Activated CD4-positive, alpha-beta T cell treated with anti-CD3 and anti-CD28 coated beads, Interleukin-10, Interleukin-2, amounts not matched to agents 100 ng/mL and 50 ng/mL, durations not matched to agents 16 hours and 8 hours (primary cell): ENCODE results near the gene ARHGAP26.

ENCODE experiments used
- DNase-seq: peaks from one replicate; pipeline ENCODE4 v3.0.0-alpha.2; 2020

The ARHGAP26 gene

DNA sequence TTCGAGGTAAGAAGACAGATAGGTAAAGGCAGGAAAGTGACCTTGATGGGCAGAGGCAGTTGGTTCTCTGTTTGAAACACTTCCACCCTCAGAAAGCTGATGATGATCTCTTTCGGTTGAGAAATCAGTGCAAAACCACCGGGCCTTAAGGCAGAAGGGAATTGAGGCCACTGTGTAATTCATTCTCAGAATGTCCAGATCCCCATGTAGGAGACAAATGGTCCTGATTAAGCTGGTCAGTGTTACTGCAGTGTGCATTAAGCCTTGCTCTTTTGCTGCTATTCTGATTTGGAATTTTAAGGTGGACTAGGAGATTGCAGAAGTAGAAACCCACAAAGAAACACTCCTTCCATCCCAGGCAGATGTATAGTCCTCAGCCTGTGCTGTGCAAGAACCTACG lies 255.2 kb downstream of the ARHGAP26 start:
- peak; percentile 39 for DNase-seq

DNA sequence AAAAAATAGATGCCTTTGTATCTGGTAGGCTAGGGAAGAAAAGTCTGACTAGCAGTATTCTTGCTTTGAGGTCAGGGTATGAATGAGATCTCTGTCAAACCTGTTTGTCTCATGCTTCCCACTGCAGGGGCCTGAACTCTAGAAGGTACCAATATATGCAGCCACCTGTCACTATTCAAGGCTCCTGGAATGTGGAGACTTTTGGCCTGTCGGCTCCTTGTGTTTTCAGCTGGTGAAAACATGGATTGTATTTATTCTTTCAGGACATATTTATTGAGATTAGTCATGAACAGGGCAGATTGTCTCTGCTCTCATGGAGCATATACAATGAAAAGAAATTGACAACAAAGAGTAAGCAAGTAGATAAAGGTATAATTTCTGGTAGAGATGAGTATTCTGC lies 255.8 kb downstream of the ARHGAP26 start:
- DNase-seq: no peak

- no peak for DNase-seq
These were observed 256.2 kb downstream of the ARHGAP26 start for GRCh38 chr5:143026380-143026779.

- DNase-seq: no peak
These were observed 259.1 kb downstream of the ARHGAP26 start for GRCh38 chr5:143029293-143029692.

DNA sequence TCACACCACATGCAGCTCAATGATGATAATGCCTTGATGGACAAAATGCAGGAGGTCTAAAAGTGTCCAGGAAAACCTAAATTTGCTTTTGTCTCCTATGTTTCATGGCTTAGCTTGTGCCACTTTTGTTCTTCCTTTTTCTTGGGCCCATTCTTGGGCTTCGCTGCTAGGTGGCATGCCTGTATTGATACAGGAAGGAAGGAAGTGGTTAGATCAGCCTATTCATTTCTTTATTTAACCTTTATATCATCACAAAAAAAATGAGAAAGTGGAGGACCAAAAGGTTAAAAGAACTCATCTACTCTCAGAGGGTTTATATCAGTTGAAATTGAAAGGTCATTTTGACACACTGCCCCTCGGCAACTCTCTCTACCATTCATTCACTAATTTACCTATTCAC lies 260.2 kb downstream of the ARHGAP26 start:
- peak; percentile 48 for DNase-seq

GRCh38 chr5:143031781-143032580 lies 261.8 kb downstream of the ARHGAP26 start:
- DNase-seq: no peak

- no peak for DNase-seq
These were observed 262.3 kb downstream of the ARHGAP26 start for GRCh38 chr5:143032581-143032836.

DNA sequence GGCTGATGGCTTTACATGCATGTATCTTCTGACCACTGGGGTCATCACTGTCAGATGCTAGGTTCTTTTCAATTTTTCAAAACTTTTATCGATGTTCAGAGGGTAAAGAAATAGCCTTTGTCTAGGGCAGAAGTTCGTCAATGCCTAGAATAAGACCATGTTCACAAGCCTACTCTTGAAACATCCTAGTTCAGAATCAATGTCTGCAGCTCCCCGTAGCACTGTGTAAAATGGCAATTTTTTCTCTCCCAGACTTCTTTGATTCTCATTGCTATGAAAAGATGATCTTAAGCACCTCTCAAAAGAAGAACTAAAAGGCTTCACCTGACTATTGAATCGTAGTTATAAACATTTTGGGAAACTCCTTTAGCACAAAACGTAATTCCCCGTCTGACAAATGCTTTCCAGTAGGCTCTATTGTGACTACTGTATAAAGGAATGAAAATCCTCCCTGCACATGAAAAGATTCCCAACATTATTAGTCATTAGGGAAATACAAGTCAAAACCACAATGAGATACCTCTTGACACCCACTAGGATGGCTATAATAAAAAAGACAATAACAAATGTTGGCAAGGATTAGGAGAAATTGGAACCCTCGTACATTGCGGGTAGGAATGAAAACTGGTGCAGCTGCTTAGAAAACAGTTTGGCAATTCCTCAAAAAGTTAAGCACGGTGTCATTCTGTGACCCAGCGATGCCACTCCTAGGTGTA lies 263.5 kb downstream of the ARHGAP26 start:
- no peak for DNase-seq

GRCh38 chr5:143036146-143036927 lies 266.2 kb downstream of the ARHGAP26 start:
- peak; percentile 52 for DNase-seq

DNA sequence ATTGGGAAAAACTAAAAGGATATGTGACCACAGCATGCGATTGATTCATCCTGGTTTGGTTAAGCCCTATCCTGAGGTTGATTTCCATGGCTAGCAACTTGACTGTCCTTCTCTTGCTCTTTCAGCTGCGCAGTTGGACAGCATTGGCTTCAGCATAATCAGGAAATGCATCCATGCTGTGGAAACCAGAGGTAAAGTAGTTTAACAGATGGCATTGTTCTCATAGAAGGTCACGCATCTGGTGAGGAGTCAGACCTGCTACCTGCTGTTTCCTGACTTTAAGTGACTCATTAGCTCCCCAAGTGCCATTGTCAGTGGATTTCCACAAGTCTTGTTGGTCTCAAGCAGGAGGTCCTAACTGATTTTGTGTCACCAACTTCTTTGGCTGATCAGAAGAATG lies 266.9 kb downstream of the ARHGAP26 start:
- peak; percentile 45 for DNase-seq

DNA sequence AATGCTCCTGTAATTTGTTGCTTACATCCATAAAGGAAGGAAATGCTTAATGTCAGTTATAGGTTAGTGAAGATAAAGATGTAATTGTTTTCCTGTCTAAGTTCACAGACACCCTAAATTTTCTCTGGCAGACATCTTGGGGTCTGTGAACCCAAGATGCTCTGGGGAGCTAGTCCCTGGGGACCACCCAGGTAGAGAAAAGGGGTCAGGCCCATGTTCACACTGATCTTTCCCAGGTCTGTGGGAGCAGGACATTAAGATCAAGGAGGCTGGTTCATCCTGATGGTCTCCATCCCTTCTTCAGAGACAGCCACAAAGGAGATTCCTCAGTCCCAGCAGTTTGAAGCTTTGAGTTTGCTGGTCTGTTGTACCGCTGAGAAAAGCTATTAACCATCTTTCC lies 267.5 kb downstream of the ARHGAP26 start:
- DNase-seq: no peak

DNA sequence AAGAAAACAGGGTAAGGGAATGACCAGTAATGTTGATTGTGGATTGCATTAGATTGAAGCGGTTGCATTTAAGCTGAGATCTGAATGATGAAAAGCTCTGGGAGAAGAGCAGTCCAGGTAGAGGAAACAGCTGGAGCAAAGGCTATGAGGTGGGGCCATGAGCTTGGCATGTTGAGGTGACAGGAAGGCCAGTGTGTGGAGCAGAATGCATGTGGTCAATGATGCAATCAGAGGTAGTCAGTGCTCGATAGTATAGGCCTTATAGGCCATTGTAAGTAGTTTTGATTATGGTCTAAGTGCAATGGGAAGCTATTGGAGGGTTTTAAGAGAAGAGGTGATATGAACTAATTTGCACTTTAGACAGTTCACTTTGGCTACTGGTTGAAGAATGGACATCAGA lies 270.4 kb downstream of the ARHGAP26 start:
- no peak for DNase-seq

DNA sequence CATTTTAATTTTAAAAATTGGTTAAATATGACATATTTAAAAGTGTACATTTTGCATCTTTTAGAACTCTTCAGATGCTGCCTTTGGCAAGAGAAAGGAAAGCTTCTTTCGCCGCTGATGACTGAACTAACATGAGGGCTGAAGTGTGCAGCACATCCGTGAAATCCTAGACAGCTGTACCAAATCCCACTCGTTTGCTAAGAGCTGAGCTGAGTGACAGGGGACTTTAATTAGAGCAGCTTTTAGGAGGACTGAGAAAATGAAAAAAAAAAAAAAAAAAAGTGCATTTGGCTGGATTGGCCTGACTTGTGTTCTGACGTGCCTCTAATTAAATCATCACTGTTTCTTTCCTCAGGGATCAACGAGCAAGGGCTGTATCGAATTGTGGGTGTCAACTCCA lies 271.3 kb downstream of the ARHGAP26 start:
- no peak for DNase-seq

DNA sequence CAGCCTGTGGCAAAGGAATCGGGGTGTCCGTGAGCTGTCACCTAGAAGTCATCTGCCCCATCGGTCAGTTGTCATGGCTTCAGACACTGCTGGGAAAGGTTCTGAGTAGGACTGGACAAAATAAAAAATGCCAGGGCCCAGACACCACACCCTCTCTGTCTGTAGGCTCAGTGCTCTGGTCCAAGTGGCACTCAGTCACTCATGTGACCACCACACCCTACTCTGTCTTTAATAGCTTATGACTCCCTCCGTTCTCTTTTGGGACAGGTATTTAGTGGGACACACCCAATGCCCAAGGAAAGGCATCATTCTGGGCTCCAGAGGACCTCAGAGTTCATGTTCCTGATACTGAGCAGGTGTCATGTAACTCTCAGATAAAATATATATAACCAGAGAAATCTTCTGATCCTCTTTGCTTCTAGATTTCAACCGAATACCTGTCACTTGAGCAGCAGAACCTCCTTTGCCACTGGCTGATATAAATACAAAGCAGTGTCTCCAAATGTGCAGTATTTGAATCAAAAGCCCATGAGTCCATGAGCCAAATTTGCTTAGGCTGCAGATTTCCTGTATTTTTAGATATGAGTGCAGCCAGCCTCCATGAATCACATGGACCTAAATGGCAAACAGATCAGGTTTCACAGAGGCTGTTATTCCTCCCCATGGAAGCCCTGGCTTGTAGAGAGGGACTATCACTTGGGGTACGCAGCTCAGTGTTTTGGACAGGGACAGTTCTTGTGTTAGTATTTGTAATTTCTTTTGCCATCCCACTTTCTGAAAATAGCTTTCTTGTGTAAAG lies 272.0 kb downstream of the ARHGAP26 start:
- DNase-seq: no peak

- DNase-seq: no peak
These were observed 274.1 kb downstream of the ARHGAP26 start for GRCh38 chr5:143044265-143044664.

DNA sequence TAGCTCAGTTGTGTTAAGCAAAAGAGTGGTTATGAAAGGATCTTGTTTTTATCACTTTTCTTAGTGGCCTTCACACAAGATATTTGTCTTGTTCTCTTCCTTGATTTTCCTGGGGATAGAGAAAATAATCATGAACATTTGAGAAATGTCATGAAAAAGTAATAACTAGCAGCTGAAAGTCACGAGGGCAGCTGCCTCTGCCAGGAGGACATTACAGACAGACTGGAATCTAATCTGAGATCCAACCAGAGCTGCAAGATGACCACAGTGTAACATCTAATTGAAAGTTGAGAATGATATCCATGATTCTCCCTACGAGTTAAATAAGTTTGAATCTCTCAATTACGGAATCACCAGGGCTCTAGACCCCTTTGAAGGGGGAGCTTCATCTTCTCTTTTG lies 274.9 kb downstream of the ARHGAP26 start:
- no peak for DNase-seq

- DNase-seq: no peak
These were observed 276.1 kb downstream of the ARHGAP26 start for GRCh38 chr5:143046314-143046713.

GRCh38 chr5:143047091-143047490 lies 276.9 kb downstream of the ARHGAP26 start:
- no peak for DNase-seq

DNA sequence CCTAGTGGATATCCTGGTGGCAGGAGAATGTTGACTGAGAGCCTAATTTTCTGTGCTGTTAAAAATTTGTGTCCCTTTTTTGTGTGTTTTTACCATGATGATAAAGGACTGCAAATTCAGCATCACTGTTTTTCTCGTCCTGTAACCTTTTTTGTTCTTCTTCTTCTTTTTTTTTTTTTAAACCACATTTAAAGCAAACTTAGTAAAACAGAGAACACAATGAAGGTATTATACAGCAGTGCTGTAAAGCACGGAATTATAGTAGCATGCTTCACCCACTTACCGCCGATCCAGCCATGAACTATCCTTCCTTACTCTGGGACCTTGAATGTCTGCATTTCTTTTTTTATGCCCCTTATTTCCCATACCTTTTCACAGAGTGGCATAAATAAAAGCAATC lies 280.0 kb downstream of the ARHGAP26 start:
- DNase-seq: no peak

DNA sequence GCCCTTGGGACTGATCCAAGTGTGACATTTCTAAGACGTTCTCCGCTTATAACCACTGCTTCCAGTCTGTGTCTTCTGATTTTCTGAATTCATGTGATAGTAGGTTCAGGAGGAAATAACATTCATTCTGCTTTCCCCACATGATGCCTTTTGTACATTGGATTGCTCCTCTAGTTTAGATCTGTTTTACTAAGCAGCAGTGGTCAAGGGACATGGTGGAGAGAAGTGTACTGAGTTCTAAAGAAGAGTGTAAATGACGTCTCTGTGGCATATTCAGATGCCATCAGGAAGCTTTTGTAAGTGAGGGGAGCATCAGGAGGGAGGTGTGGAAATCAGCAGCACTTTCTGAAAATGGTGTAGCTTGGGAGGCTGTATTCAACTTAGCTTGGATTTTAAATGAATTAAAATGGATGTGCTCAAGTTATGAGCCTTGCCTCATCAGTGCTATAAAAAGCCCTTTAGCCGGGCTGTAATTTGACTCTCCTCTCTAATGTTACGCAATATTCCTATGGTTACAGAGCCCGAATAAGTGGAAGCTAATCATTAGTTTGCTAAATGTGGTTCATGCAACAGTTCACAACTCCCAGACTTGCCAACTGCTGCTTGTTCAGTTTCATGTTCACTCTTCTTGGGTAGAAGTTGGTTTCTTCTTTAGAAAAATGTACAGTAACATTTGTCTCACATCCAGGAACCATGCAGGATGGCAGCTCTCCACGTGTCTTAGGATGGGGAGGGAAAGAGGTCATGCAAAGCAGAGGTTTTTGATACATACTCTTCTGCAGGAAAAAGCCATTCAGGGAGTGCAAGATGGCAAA lies 281.3 kb downstream of the ARHGAP26 start:
- DNase-seq: peak; percentile 55

- DNase-seq: peak; percentile 48
These were observed 282.9 kb downstream of the ARHGAP26 start for GRCh38 chr5:143052967-143053682.

DNA sequence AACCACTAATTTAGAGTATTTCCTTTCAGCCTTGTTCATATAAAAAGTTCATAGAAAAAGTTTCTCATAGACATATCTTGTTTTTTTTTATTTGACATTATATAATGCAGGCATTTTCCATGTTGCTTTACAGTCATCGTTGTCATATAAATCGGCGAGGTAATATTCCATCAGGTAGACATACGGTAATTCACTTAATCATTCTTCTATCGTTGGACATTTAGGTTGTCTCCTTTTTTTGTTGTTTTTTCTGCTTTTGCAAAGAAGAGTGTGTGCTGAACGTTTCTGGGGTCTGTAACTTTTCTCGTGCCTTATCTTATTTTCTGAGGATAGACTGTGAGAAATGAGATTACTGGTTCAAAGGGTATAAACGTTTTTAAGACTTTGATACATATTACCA lies 283.6 kb downstream of the ARHGAP26 start:
- DNase-seq: no peak
